Fibroblast of lung (primary cell): ENCODE measurements around the gene DXO. TPM values are rescaled to one million over a fixed set of nuclear protein-coding genes. Genes with fewer than 3 reads are reported as not detected.
"Not testable (repeated sequence)": the region's sequence is repeated elsewhere in the genome, so short reads cannot be mapped to it uniquely, and the experiment has no call there.

ENCODE experiments used
- DNase-seq, 2 donors: peaks; one replicate each; pipeline versions ENCODE4 v3.0.0 to v3.0.0-alpha.2; 2010; ENCODE audit warnings: low read depth in 2 of 2
- H2AFZ ChIP-seq: 2 replicates; pipeline ENCODE4 v1.5.1; 2012; ENCODE audit warnings: low read length, control low read depth, inconsistent platforms
- H3K27ac ChIP-seq: 2 replicates; pipeline ENCODE4 v1.5.1; 2011; ENCODE audit warnings: low read length, control low read depth; ENCODE audit not compliant: insufficient read depth
- H3K27me3 ChIP-seq: 2 replicates; pipeline ENCODE4 v1.5.1; 2011; ENCODE audit warnings: mild to moderate bottlenecking, low read length; ENCODE audit not compliant: control insufficient read depth, insufficient read depth
- H3K36me3 ChIP-seq: 2 replicates; pipeline ENCODE4 v1.5.1; 2011; ENCODE audit warnings: low read length; ENCODE audit not compliant: control insufficient read depth, insufficient read depth
- H3K4me1 ChIP-seq: 2 replicates; pipeline ENCODE4 v1.5.1; 2011; ENCODE audit warnings: low read length; ENCODE audit not compliant: control insufficient read depth, insufficient read depth; ENCODE audit errors: extremely low read depth
- H3K4me2 ChIP-seq: 2 replicates; pipeline ENCODE4 v1.5.1; 2011; ENCODE audit warnings: low read length, control low read depth; ENCODE audit not compliant: insufficient read depth; ENCODE audit errors: extremely low read depth
- H3K4me3 ChIP-seq, 4 experiments: fragments of 200-600 bp in 1 of 4; sonication (generic) in 1 of 4; replicated peaks in 1 of 4; 2 replicates each; pipeline ENCODE4 v1.5.1; 2011 to 2016; ENCODE audit warnings: low read length in 4 of 4, low read depth in 3 of 4, mild to moderate bottlenecking in 3 of 4, control low read depth in 2 of 4, inconsistent platforms in 1 of 4, mixed read lengths in 1 of 4; ENCODE audit not compliant: insufficient read depth in 1 of 4; ENCODE audit errors: control extremely low read depth in 1 of 4
- H3K79me2 ChIP-seq: 2 replicates; pipeline ENCODE4 v1.5.1; 2012; ENCODE audit warnings: mild to moderate bottlenecking, low read length, inconsistent platforms; ENCODE audit not compliant: control insufficient read depth, insufficient read depth
- H3K9ac ChIP-seq: 2 replicates; pipeline ENCODE4 v1.5.1; 2011; ENCODE audit warnings: mild to moderate bottlenecking, low read length, control low read depth; ENCODE audit not compliant: insufficient read depth
- H3K9me3 ChIP-seq: 2 replicates; pipeline ENCODE4 v1.5.1; 2012; ENCODE audit warnings: low read depth, low read length; ENCODE audit not compliant: control insufficient read depth, insufficient read depth
- H4K20me1 ChIP-seq: 2 replicates; pipeline ENCODE4 v1.5.1; 2011; ENCODE audit warnings: low read length; ENCODE audit not compliant: control insufficient read depth, insufficient read depth; ENCODE audit errors: extremely low read depth
- polyA plus RNA-seq, 2 donors: library from polyadenylated mRNA; depleted of rRNA in 1 of 2; stranded (reverse) in 1 of 2; unstranded in 1 of 2; fragments of >200 nt; gene quantifications; 2 replicates each; pipeline ENCODE4 v1.2.1, GENCODE V29; 2011 to 2012; ENCODE audit warnings: missing spikeins in 1 of 2
- total RNA-seq: library from RNA; depleted of rRNA; stranded (reverse); fragments of >200 nt; gene quantifications from 2 replicates; pipeline ENCODE4 v1.2.1, GENCODE V29; 2014

The DXO gene
- total and polyA plus RNA-seq, 2 donors (not counting 1 experiment from before 2014, with no cell fraction given): 9.1 to 14.0 TPM

GRCh38 chr6:32004393-32004792, 32.5 kb upstream of the DXO start:
- not testable (repeated sequence) for H2AFZ ChIP-seq, H3K4me3 ChIP-seq, H3K27ac ChIP-seq, H3K36me3 ChIP-seq, H4K20me1 ChIP-seq, H3K79me2 ChIP-seq, H3K4me2 ChIP-seq, H3K4me1 ChIP-seq, H3K9ac ChIP-seq, H3K9me3 ChIP-seq, DNase-seq, H3K27me3 ChIP-seq

- not testable (repeated sequence) for H4K20me1 ChIP-seq, H3K9me3 ChIP-seq, H3K9ac ChIP-seq, H3K27me3 ChIP-seq, H3K27ac ChIP-seq, H3K4me3 ChIP-seq, H3K79me2 ChIP-seq, H3K4me2 ChIP-seq, H2AFZ ChIP-seq, H3K4me1 ChIP-seq, H3K36me3 ChIP-seq, DNase-seq
Measured at GRCh38 chr6:32003301-32003700, 31.4 kb upstream of the DXO start.

GRCh38 chr6:32002546-32003268, 30.8 kb upstream of the DXO start:
- H3K4me3 ChIP-seq, H3K27me3 ChIP-seq, H2AFZ ChIP-seq, H3K9ac ChIP-seq, DNase-seq, H3K4me1 ChIP-seq, H3K79me2 ChIP-seq, H3K36me3 ChIP-seq, H4K20me1 ChIP-seq, H3K27ac ChIP-seq, H3K4me2 ChIP-seq, H3K9me3 ChIP-seq: not testable (repeated sequence)

GRCh38 chr6:31996385-31996784, 24.4 kb upstream of the DXO start:
- H3K27ac ChIP-seq, H3K9me3 ChIP-seq, DNase-seq, H3K4me2 ChIP-seq, H3K4me1 ChIP-seq, H3K36me3 ChIP-seq, H3K27me3 ChIP-seq, H4K20me1 ChIP-seq, H3K4me3 ChIP-seq, H3K9ac ChIP-seq, H2AFZ ChIP-seq, H3K79me2 ChIP-seq: not testable (repeated sequence)

- not testable (repeated sequence) for H3K79me2 ChIP-seq, H3K9ac ChIP-seq, DNase-seq, H3K4me3 ChIP-seq, H4K20me1 ChIP-seq, H3K27me3 ChIP-seq, H3K9me3 ChIP-seq, H3K36me3 ChIP-seq, H3K27ac ChIP-seq, H3K4me2 ChIP-seq, H2AFZ ChIP-seq, H3K4me1 ChIP-seq
Measured at GRCh38 chr6:31994421-31994820, 22.5 kb upstream of the DXO start.

- not testable (repeated sequence) for H3K4me3 ChIP-seq, H2AFZ ChIP-seq, H3K9me3 ChIP-seq, H3K4me2 ChIP-seq, H3K4me1 ChIP-seq, H4K20me1 ChIP-seq, H3K27me3 ChIP-seq, H3K36me3 ChIP-seq, H3K79me2 ChIP-seq, H3K9ac ChIP-seq, H3K27ac ChIP-seq, DNase-seq
Measured at GRCh38 chr6:31989363-31989762, 17.4 kb upstream of the DXO start.

- H3K9ac ChIP-seq, H3K27ac ChIP-seq, H3K27me3 ChIP-seq, H3K79me2 ChIP-seq, H3K4me3 ChIP-seq, H3K9me3 ChIP-seq, H2AFZ ChIP-seq, H3K4me2 ChIP-seq, H4K20me1 ChIP-seq, H3K36me3 ChIP-seq, H3K4me1 ChIP-seq, DNase-seq: not testable (repeated sequence)
Measured at GRCh38 chr6:31981744-31982143, 9.8 kb upstream of the DXO start, which contains the start of gene C4A. Gene C4A, plus strand, starts transcription at chr6:31982057. Its CDS starts 51 bp downstream, at chr6:31982108.
